G401 (cell line): ENCODE results near the gene LAGE3. TPM values are rescaled to one million over a fixed set of nuclear protein-coding genes. Genes with fewer than 3 reads are reported as not detected.

Source experiments
- DNase-seq: peaks from one replicate; pipeline ENCODE4 v3.0.0-alpha.2; 2015; ENCODE audit warnings: low spot score
- in situ Hi-C: cut with HindIII; loops from 2 replicates; pipeline ENCODE4 v1.10.0; 2016; ENCODE audit warnings: low sequenced_read_pairs, mixed read lengths
- total RNA-seq: library from RNA; depleted of rRNA; stranded (reverse); fragments of >200 nt; shearing (Covaris generic); gene quantifications from 2 replicates; pipeline ENCODE4 v1.2.3, GENCODE V29; 2014

The LAGE3 gene
- total RNA-seq, 1 experiment from 2014 or later = 79.9 TPM

DNA sequence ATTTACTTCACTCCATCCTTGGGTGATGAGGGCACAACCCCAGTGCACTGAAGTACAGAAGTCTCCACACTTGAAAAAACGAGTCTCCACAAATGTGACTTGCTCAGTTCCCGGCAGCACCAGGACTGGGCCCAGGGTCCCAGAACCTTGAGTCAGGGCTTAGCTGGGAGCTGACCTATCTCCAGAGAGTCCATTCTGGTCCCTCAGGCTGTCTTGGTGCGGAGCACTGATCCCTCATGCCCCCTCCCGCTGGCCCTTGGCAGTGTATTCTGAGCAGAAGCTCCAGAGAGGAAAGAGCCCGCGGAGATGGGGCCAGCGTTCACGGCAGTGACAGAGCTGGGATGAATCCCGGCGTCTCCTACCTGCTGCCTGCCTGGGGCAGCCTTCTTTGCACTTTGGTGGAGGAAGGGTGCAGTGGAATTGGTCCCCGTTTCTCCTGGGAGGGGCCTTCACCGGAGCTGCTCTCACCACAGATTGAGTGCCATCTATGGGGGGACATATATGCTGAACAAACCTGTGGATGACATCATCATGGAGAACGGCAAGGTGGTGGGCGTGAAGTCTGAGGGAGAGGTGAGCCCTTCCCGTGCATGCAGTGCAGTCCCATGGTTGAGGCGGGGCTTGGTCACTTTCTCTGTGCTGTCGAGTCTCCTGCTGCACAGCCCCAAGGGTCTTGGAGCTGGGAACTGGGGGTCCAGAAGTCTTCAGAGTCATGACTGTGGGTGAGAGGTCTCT lies 38.3 kb downstream of the LAGE3 start:
- in situ Hi-C loops = no loop called here
- no peak for DNase-seq

DNA sequence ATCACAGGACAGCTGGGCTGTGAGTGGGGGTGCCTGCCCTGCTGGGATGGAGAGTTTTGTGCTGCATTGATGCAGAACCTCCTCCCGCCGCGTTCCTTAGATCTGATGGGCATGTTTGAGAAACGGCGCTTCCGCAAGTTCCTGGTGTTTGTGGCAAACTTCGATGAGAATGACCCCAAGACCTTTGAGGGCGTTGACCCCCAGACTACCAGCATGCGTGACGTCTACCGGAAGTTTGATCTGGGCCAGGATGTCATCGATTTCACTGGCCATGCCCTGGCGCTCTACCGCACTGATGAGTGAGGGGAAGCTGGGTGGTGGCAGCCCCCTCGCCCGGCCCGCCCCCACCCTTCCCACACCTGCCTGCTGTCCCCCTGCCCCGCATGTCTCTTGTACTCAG lies 39.2 kb downstream of the LAGE3 start:
- no peak for DNase-seq
- in situ Hi-C loops = no loop called here

DNA sequence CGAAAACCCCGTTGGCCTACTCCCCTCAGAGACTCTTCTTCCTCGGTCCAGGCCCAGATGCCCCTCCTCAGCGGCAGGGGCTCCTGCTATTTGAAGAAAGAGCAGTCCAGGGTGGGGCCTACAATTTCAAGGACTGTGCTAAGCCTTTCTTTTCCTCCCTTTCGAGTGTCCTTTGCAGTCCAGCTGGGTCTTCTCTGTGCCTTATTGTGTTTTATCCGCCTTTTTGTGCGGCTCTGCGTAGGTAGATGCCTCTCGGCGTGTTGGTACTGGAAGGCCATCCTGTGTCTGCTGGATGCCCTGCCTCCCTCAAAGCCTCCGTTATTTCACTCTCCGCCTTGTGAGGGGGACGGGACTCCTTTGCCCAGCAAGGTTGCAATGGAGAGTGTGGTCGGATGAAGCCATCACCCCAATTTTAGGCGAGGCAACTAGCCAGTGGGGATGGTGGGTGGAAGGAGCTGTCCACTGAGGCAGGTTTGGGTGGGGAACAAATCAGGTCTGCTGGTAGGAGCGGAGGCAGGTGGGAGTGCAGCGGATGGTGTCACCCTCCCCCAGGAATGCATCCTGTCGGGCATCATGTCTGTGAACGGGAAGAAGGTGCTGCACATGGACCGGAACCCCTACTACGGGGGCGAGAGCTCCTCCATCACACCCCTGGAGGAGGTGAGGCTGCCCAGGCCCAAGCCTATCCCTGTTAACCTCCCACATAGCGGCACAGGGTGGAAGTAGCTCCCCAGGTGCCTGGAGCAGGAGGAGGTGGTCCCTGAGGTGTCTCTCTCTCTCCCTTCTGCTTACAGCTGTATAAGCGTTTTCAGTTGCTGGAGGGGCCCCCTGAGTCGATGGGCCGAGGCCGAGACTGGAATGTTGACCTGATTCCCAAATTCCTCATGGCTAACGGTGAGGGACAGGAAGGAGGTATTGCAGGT lies 40.8 kb downstream of the LAGE3 start:
- in situ Hi-C loops = no loop called here
- DNase-seq = no peak

DNA sequence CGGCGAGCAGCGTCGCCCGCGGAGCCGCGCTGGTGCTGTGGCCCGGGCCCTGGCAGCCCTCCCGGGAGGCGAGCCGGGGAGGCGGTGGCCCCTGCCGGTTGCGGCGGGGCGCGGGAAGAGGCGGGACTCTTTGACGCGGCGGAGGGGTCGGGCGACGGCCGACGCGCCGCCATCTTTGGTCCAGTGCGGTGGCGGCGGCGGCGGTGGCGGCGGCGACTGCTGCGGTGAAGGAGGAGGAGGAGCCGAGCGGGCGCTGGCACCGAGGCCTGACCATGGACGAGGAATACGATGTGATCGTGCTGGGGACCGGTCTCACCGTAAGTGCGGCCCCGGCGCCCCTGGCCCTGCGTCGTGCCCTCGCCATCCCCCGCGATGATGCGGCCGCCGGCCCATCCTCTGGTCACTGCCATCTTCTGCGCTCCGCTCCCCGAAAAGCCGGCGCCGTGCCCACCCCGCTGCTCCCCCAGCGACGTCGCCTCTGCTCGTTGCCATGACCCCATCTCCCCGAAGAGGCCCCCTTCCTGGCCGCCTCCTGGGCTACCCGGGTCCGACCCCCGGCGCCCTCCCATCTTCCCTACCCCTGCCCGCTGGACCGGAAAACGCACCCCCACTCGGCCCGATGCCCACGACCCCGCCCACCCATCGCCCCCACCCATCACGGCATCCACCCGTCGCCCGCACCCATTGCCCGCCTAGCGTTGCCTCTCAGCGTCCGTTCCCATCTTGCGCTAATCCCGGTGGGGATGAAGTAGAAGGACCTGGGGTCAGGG lies 41.9 kb downstream of the LAGE3 start, which contains the start of gene GDI1:
Gene GDI1 (plus strand): TSS at position 172 of the 770 bp plus-strand sequence. CDS start 101 bp downstream, at position 273.
- in situ Hi-C loops = no loop called here
- no peak for DNase-seq

- DNase-seq = no peak
- in situ Hi-C loops = no loop called here
Observed at GRCh38 chrX:154436374-154436982, 42.6 kb downstream of the LAGE3 start.

- in situ Hi-C loops = no loop called here
Observed at GRCh38 chrX:154435171-154435733, 43.8 kb downstream of the LAGE3 start.

DNA sequence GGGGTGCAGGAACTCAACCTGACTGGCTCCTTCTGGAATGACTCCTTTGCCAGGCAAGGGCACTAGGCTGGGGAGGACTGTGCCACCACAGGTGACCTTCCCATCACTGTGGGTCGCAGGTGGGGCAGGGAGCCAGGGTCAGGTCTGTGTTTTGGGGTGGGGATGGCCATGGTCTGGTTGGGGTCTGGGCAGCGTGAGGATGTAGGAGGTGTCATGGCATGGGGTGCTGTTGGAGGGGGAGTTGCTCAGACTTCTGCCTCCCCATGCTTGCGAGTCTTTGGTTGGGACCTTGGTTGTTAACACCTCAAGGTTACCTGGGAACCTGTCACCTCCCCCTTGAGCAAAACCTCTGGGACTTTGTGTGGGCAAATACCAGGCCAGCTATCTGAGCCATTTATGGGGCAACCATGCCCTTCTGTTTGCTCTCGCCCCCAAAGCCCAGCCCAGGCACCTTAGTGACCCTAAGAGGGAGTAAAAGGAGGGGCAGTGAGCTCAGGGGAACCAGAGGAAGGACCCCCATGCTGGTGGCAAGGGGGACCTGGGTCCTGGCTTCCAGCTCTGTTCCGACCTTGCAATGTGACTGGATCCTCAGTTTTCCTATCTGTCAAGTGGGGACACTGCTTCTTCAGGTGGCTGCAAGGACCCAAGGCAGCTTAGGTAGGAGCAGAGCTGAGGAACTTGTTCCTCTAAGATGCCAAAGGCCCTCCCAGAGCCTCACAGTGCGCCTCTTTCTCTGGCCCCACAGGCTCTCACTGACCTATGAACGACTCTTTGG lies 44.5 kb downstream of the LAGE3 start:
- in situ Hi-C loops = no loop called here

More at GRCh38 chrX:154435171-154435733, 43.8 kb downstream of the LAGE3 start:
- no peak for DNase-seq

GRCh38 chrX:154433605-154434004 lies 45.5 kb downstream of the LAGE3 start:
- DNase-seq = no peak
- in situ Hi-C loops = no loop called here

More for the DNA sequence above, 44.5 kb downstream of the LAGE3 start:
- DNase-seq = no peak

DNA sequence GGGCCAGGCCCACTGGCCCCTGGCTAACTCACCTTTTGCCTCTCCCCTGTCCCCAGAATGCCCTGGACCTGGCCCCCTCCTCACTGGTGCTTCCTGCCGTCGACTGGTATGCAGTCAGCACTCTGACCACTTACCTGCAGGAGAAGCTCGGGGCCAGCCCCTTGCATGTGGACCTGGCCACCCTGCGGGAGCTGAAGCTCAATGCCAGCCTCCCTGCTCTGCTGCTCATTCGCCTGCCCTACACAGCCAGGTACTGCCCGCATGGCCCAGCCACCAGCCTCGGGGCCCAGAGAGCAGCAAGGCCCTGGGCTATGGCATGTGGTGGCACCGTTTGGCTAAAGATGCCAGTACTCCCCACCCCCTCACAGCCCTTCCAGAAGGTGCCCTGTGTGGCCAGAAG lies 46.9 kb downstream of the LAGE3 start:
- DNase-seq = no peak
- in situ Hi-C loops = no loop called here

DNA sequence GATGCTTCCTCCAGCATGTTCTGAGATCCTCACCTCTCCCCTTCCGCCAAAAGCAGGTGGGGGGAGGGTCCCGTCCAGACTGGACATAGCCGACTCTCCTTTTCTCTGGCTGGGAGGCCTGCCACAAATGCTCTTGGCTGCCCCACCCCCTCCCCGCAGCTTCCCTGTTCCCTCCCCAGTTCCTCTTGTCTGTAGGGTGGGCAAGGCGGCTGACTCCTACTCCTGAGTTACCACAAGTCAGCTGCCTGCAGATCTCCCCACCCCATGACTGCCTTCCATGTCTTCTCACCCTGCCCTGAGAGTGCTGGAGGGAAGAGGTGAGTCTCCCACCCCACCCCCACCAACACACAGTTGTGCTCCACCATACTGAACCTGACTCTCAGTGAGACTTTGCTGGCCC lies 47.7 kb downstream of the LAGE3 start:
- in situ Hi-C loops = no loop called here

DNA sequence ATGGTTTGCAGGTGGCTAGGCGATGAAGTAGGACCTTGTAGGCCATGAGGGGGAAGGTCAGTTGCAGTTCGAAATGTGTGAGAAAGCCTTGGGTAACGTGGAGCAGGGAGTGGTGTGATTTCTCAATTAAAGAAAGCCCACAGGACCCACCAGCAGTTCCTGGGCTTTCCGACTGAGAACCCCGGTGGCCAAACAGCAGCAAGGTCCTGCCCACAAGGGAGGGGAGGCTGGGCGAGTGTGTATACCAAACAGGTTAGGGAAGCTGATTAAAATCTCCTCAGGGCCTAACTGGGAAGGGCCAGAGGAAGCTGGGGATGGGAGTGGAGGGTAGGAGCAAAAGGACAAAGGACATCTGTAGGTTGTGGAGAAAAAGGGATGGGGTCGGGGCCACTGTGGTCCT lies 48.2 kb downstream of the LAGE3 start:
- in situ Hi-C loops = no loop called here
- DNase-seq = no peak

More for the DNA sequence above, 47.7 kb downstream of the LAGE3 start:
- DNase-seq = no peak

DNA sequence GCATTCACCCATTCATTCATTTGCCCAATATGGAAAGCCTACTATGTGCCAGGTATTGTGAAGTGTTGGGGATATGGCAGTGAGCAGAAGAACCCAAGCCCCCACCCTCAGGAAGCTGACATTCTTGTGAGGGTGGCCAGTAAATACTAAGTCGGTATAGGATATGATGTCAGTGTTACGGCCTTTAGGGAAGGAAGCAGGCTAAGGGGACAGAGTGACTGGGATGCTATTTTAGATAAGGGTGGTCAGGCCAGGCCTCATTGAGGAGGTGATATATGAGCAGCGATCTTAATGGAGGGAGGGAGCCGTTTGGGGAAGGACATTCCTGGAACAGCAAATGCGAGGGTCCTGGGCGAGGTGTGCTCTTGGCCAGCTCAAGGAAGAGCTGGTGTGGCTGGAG lies 48.6 kb downstream of the LAGE3 start:
- no peak for DNase-seq
- in situ Hi-C loops = no loop called here

- in situ Hi-C loops = no loop called here
Observed at GRCh38 chrX:154429711-154430110, 49.4 kb downstream of the LAGE3 start.

DNA sequence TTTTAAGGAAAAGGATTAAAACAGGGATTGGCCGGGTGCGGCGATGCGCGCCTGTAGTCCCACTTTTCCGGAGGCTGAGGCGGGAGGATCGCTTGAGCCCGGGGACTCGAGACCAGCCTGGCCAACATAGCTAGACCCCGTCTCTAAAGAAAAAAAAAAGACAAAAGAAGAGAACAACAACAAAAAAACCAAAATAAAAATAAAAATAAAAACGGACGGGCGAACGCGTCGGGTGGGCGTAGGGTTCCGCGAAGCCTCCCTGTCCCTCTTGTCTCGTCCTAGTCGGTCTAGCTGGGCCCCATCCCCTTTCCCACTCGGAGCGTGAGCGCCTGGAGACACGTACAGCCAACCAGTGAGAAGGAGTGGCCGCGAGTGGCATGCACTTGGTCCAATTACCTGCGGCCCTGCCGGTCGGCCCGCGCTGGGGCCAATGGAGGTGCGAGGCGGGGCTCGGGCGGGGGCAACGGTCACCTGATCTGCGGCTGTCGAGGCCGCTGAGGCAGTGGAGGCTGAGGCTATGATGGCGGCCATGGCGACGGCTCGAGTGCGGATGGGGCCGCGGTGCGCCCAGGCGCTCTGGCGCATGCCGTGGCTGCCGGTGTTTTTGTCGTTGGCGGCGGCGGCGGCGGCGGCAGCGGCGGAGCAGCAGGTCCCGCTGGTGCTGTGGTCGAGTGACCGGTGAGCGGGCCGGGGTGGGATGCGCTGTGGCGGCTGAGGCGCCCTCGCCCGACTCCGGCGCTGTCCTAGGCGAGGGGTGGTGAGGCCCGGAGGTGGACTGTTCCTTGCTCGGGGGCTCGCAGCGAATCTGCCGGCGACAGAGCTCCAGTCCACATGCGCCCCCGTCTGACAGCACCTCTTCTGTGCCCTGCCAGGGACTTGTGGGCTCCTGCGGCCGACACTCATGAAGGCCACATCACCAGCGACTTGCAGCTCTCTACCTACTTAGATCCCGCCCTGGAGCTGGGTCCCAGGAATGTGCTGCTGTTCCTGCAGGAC lies 50.6 kb downstream of the LAGE3 start, which contains the start of gene ATP6AP1:
Gene ATP6AP1 (plus strand): TSS at position 502 of the 996 bp plus-strand sequence. CDS start 16 bp downstream, at position 518.
- in situ Hi-C loops = no loop called here
- peak; percentile 92 for DNase-seq

More at GRCh38 chrX:154429711-154430110, 49.4 kb downstream of the LAGE3 start:
- no peak for DNase-seq
